Stimulated activated CD4-positive, alpha-beta T cell treated with anti-CD3 and anti-CD28 coated beads, Interleukin-4, amount 100 ng/mL, for 1 hour (primary cell): ENCODE data around the gene CLNS1A.
"Not testable (repeated sequence)": the region's sequence is repeated elsewhere in the genome, so short reads cannot be mapped to it uniquely, and the experiment has no call there.

ENCODE experiments used
- DNase-seq: peaks from one replicate; pipeline ENCODE4 v3.0.0-alpha.2; 2020

The CLNS1A gene, protein sequence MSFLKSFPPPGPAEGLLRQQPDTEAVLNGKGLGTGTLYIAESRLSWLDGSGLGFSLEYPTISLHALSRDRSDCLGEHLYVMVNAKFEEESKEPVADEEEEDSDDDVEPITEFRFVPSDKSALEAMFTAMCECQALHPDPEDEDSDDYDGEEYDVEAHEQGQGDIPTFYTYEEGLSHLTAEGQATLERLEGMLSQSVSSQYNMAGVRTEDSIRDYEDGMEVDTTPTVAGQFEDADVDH

DNA sequence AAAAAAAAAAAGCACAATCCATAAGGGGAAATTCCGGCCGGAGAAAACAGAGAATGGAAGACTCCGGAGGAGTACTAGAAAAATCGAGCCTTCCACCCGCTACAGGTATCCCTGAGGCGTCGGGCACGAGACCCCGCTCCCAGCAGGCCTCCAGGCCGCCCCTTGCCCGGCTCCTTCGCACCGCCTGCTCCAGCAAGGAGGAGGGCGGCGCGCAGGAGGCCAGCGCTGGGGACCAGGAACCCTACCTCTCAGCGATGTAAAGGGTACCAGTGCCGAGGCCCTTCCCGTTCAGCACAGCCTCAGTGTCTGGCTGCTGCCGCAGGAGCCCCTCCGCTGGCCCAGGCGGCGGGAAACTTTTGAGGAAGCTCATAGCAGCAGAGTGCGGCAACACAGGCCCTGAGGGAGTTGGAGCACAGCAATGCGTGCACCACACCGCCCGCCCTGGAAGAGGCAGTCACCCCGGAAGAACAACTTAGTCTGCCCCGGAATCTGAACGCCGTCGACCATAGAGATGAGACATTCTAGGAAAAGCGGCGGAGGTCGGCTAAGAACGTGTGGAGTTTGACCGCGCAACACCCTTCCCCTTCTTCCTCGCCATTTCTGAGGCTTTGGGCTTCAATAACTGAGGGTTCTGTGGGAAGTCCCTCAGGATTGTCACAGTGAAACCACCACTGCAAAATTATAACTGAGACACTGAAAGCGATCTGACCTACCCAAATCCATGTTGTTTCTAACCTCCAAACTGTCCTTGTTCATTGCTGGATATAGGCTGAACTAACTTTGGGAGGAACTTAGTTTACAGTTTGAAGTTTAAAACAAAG, at the start of gene CLNS1A:
TSS of gene CLNS1A (minus strand) at position 450 of the 821 bp plus-strand sequence. CDS start at position 370, 80 bp downstream.
- peak; percentile 79 for DNase-seq

DNA sequence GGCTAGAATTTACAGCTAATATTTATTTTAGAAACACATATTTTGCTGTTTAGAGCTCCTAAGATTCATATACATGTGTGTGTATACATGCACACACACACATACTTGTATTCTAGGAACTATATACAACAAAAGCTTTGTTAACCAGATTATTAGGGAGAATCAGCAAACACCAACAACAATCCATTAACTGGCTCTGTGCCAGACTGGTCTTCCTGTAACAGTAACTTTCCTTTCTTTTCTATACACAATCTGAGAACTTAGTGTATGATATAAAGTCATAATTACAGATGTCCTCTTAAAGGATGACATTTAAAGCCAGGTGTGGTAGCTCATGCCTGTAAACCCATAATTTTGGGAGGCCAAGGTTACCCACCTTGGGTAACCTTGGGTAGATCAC, 49.5 kb upstream of the CLNS1A start:
- DNase-seq = no peak

DNA sequence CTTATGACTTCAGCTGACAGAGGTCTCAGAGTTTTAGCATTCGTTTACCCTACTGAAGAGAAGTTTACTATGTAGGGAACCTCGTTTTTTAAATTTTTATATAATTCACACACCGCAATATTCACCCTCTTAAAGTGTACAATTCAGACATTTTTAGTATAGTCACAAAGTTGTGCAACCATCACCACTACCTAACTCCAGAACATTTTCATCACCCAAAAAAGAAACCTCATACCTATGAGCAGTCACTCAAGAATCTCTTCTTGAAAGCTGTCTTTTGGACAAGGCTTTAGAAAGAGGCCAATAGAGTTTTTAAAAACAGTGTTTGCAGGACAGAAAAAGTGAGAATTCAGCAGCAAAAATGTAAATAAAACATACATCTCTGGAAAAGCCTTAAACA, 39.5 kb upstream of the CLNS1A start:
- no peak for DNase-seq

DNA sequence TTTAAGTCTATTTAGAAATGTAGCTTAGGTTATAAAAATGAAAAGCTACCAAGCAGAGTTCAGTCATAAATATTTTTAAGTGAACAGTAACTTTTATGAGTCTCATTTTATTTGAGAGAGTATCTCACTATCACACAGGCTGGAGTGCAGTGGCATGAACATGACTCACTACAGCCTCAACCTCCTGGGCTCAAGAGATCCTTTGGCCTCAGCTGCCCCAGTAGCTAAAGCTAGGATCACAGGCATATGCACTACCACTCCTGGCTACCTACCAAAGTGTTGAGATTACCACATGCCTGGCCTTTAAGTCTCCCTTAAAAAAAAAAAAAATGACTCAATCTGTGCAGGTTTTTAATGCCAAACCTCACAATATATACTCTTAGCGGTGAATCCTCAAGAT, 34.7 kb upstream of the CLNS1A start:
- DNase-seq = no peak

DNA sequence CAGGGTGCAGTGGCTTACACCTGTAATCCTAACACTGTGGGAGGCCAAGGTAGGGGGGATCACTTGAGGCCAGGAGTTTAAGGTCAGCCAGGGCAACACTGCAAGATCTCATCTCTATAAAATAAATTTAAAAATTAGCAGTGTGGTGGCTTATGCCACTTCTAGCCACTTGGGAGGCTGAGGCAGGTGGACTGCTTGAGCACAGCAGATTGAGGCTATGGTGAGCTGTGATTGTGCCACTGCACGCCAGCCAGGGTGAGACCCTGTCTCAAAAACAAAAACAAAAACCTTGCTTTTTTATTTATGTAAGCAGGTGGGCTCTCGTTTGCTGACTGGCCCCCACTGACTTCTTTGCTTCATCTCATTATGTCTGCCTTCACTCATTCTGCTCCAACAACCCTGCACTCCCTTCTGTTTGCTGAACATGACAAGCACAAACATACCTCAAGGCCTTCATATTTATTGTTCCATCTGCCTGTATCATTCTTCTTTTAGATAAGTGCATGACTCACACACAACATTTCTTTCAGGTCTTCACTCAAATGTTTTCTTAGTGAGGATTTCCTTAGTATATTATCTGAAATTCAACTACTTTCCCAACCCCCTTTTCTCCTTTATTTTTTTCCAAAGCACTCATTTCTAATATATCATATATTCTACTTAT, 32.4 kb upstream of the CLNS1A start:
- DNase-seq = no peak

DNA sequence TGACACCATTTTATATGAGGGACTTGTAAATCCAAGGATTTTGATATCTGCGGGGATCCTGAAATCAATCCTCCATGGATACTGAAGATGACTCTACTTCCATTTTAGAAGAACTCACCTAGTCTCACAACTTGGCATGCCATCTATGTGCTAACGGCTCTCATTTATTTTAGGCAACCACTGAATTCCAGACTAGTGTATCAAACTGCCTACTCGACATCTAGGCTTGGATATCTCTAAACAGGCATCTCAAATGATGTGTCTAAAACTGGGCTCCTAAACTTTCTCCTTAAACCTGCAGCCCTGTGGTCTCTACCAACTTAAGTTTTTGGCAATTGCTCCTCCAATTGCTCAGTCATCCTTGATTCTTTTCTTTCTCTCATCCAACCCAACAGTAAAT, 31.2 kb upstream of the CLNS1A start:
- no peak for DNase-seq

DNA sequence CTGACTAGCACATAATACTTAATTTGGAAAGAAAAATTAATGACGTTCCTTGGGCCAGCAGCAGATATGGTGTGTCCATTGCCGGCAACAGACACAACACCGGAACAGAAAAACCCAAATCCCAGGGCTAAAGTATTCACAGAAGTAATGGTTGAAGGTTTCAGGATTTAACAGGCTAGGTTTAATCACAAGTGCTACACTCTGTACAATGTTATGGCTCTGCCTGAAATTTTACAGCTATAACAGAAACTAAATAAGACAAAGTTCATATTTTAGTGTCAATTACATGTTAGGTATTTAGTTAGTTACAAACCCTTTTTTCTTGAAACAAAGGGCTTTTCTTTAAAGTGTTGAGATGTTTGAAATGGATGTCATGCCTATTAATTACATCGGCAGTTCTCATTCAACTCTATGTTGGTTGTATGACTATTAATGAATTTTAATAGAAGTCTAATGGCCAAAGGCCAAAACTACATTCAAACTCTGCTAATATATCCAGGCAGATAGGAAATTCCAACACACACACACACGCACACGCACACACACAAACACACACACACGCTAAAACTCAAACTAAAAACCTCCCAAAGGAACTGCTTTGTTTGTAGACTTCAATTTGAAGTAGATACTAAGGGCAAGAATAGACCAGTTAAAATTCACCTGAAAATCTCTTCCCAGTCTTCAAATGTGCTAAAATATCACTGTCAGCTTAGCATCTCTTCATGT, 27.8 kb upstream of the CLNS1A start:
- no peak for DNase-seq

DNA sequence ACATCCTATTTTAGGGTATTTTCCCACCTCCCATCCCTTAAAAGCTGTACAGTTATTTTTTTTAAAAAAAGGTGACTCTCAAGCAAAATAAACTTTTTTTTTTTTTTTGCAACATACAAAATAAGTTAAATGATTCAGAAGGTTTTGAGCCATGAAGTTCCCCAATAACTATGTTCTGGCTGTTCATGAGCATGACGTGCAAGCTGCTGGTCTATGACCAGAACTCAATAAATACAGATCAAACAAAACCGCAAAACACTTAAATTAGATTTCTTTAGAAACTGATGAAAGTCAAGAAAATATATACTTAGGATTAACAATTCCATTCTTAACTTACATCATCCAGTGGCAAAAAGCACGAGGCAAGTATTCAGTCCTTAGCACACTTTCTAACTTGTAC, 24.1 kb upstream of the CLNS1A start:
- DNase-seq = no peak

DNA sequence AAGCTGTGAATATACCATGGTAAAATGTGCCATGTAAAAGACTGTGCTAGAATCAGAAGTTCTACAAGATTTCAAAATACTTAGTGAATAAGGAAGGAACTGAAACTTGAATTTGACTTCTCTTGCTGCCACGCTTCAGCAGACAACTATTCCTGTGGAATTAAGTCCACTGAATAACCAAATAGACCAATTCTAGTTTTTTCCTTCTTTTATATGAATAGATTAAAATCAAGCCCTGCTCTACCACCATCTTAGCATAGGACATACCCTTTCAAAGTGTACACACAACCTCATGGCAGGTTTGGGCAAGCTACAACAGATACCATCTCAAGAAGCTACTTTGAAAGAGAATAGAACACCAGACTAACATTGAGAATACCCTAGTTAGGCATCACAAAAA, 23.4 kb upstream of the CLNS1A start:
- DNase-seq = no peak

DNA sequence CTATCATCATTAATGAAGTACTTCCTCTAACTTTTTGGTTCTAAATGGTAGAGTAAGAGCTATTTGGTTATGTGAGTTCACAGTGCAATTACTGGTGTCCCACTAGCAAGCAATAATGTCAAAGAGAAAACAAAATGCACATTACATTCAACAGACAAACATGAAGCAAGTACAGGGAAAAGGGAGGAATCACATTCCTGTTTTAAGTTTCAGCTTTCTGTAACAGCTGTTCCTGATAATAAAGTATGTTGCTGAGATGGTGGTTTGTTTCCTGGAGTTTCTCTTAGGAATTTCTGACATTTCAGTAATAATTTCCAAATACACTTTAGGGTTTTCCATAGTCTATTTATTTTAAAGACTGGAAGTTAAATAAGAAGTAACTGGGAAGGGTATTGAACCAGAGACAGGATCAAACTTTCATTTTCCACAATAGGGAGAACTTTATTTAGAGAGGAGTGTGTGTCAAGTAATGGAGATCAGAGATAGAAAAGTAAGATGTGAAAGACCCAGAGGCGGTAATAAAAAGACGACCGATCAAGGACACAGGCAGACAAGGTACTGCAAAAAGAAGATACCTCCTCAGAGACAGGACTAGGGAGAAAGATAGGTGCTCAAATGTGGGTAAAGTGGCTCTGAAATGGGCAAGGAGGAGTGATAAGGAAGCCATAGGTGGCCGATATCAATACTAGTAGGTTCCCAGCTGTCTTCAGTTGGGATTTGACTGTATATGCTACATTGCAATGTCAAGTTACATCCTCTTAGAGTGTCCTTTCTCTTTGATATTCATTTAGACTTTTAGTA, 20.8 kb upstream of the CLNS1A start:
- DNase-seq = no peak

DNA sequence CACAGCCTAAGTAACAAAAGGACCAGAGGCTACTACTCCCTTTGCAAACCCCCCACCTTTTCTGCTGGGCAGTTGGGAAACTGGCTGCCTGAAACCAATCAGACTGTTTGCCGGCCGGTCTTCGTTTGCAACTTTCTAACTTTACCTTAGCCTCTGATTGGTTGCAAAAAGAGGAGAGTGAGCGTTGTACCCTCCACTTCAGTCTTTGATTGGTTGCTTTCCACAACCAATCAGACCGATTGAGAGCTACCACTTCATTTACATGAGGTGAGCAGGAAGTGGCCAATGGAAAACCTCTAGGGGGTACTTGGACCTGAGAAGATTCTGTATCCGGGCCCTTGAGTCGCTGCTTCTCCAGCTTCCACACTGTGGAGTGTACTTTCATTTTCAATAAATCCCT, 18.8 kb upstream of the CLNS1A start:
- no peak for DNase-seq

DNA sequence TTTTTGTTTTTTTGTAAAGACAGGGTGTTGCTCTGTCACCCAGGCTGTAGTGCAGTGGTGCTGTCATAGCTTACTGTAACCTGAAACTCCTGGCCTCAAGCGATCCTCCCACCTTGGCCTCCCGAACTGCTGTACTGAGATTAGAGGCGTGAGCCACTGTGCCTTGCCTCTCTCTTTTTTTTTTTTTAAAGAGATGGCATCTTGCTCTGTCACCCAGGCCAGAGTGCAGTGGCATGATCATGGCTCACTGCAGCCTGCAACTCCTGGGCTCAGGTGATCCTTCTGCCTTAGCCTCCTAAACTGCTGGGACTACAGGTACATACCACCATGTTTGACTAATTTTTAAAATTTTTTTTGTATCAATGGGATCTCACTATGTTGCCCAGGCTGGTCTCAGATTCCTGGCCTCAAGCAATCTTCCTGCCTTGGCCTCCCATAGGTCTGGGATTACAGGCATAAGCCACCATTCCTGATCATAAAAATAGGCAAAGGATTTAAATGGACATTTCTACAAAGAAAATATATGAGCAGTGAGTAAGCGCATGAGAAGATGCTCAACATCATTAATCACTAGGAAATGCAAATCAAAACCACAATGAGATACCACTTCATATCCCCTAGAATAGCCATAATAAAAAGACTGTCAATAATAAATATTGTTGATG, 17.3 kb upstream of the CLNS1A start:
- no peak for DNase-seq

DNA sequence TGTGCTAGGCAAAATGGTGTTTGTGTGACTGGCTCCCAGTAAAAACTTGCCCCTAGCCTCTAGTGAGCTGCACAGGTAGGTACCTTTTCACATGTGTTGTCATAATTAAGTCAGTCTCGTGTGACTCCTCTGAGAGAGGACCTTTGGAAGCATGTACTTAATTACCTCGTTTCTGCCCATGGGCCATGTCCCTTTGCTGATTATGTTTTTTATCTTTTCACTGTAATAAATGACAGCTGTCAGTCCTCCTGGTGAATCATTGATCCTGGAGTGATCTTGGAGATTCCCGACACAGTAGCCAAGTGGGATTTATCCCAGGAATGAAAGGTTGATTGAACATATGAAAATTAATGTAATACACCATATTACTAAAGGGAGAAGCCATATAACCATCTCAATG, 12.5 kb upstream of the CLNS1A start:
- no peak for DNase-seq

DNA sequence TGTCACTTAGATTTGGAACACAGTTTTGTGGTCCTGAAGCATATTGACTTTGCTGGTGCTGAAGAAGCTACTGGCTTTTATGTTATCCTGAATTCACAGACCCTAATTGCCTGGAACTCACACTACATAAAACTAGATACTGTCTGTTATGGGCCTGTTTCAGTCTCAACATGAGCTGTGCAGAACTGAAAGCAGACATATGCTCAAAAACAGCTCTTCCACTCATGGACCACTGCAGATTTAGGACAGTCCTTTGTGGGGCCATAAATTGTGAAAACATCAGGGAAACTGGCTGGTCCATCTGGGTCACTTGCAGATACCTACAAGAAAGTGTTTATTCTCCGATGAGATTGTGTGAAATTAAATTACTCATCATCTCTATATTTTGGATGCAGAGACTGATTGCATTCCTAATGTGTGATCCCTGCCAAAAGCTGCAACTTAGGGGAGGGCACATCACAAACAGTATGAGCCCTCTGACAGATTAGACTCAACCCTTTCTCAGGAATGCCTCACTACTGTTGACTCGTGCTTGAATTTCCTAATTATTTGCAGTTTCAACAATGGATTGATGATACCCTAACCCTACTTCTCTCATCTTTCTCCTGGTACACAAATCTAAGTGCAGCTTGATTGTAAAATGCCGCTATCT, 10.2 kb upstream of the CLNS1A start:
- no peak for DNase-seq

DNA sequence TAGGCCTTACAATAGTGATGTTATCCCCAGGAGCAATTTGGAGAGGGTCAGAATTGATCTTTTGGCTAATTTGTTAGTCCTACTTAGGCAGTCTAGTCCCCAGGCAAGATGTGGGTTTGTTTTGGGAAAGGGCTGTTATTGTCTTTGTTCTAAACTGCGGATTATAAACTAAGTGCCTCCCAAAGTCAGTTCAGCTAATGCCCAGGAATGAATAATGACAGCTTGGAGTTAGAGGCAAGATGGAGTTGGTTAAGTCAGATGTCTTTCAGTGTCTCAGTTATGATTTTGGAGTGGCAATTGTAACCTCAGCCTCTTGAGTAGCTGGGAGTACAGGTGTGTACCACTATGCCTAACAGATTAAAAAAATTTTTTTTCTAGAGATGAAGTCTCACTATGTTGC, 7.3 kb upstream of the CLNS1A start:
- no peak for DNase-seq

DNA sequence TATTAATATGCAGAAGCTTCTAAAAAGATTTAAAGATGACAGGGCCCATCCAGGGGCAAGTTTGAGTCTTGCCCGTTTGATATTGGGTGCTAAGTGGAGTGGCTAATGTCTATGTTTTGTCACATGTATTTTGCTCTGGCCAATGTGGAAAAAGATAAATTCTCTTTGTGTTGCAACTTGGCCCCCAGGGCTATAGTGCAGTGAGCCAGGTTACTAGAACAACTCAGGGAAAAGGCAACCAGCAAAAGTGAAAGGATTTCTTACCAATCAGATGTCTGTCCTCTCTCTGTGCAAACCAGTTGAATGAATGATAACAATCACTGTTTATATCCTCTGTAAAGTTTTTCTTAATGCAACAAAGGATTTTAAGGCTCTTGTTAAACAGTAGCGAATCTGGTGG, 4.6 kb upstream of the CLNS1A start:
- DNase-seq = no peak

DNA sequence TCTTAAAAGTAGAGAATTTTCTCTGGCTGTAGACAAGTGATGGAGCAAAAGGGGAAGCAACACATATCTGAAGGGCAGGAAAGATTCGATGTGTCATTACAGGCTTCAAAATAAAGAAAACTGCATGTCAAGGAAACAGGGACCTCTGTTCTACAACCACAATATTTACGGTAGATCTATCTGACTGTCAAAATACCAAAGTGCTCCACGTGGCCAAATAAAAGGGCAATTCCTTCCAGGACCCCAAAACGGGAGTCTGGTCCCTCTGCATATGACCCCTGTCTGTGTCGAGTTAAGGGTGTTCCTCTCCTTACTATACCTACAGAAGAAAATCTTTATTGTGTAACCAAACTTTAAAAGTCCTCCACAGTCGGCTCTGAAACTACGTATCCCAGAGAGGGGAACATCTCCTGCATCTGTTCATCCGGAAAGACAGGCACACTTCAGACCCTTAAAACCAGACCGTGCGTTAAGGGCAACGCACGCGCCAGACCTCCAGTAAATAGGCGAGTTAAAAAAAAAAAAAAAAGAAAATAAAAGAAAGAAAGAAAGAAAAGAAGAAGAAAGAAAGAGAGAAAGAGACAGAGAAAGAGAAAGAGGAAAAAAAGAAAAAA, 756 bp downstream of the CLNS1A start:
- no peak for DNase-seq

DNA sequence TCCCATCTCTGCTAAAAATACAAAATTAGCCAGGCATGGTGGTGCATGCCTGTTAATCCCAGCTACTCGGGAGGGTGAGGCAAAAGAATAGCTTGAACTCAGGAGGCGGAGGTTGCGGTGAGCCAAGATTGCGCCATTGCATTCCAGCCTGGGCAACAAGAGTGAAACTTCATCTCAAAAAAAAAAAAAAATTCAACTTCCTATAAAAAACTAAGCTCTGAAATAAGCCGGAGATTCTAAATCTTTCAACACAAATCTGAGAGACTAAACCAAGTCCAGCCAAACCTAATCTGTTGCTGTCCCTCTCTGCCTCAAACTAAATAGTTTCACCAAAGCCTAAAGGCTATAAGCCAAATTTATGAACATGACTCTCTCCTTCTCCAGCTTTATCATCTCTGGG, 3.7 kb downstream of the CLNS1A start:
- DNase-seq = not testable (repeated sequence)

DNA sequence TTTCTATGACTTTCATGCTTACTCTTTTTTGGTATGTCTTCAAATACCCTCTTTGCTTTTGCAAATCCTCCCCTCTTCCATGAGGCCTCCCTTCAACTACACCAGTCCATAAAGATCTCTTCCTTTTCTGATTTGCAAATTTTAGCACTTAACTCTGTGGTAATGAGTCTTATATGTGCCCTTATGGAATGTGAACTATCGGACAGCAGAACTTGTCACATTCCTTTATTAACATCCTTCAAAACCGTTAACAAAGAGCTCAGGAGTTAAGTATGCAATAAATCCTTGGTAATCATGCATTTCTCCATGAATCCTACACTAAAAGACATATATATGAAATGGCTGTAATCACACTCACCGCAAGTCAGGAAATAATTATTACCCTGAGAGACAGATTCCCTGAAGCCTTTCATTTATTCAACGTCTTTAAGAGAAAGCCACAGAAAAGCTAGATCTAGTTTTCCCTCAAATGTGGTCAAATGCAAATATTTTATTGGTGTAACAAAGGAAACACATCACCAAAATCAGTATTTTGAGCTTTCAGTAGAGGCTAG, 7.4 kb downstream of the CLNS1A start:
- no peak for DNase-seq

DNA sequence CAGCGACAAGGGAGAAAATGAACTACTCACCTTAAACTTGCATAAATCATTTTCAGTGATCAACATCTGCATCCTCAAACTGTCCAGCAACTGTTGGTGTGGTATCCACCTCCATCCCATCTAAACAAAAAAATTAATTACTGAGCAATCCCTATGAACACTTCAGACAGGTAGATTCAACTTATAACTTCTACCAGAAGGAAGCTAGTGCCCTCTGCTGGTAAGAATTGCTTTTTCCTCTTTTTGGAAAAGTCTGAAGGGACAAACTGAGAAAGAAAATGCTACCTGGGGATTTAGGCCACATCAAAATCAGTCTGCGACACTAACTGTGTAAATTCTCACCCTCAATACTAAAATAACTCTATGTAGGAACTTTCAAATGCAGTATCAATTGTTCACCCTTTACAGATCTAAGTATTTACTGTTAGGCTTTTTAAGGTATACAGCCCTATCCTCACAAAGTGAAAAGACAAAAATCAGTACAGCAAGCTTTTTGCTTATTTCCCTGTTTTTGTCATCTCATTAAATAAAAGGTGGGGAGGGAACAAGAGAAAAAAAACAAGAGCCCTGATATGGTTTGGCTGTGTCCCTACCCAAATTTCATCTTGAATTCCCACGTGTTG, 17.9 kb downstream of the CLNS1A start:
- no peak for DNase-seq
